GM21381 (cell line): ENCODE results near the gene APOC1.
A peak's percentile ranks its signal among the peaks of the same experiment; 100 is the strongest.
"Not testable (repeated sequence)": the region's sequence is repeated elsewhere in the genome, so short reads cannot be mapped to it uniquely, and the experiment has no call there.

Source experiments
- ATAC-seq: cut with Tn5 transposase; IDR thresholded peaks from one replicate; pipeline ENCODE4 v1.9.1; 2021; ENCODE audit warnings: mild to moderate bottlenecking, moderate library complexity; ENCODE audit not compliant: unreplicated experiment

APOC1 gene

GRCh38 chr19:44914433-44915206 is at the start of gene APOC1:
TSS of gene APOC1 (plus strand) at chr19:44914608. CDS start at chr19:44914892, 284 bp downstream.
- ATAC-seq: peak; percentile 83

GRCh38 chr19:44865196-44865767 is 49.1 kb upstream of the APOC1 start:
- ATAC-seq: no peak

GRCh38 chr19:44866664-44867063 is 47.7 kb upstream of the APOC1 start:
- no peak for ATAC-seq

- ATAC-seq: no peak
These were observed 46.8 kb upstream of the APOC1 start for GRCh38 chr19:44867578-44867977.

GRCh38 chr19:44869733-44870470 is 44.5 kb upstream of the APOC1 start:
- no peak for ATAC-seq

- ATAC-seq: no peak
These were observed 42.6 kb upstream of the APOC1 start for GRCh38 chr19:44871809-44872208.

- ATAC-seq: no peak
These were observed 41.7 kb upstream of the APOC1 start for GRCh38 chr19:44872661-44873060.

GRCh38 chr19:44874317-44874716 is 40.1 kb upstream of the APOC1 start:
- ATAC-seq: no peak

- ATAC-seq: no peak
These were observed 38.5 kb upstream of the APOC1 start for GRCh38 chr19:44875666-44876451.

- ATAC-seq: no peak
These were observed 37.4 kb upstream of the APOC1 start for GRCh38 chr19:44876930-44877535.

- no peak for ATAC-seq
These were observed 36.1 kb upstream of the APOC1 start for GRCh38 chr19:44878120-44878865.

- ATAC-seq: no peak
These were observed 34.9 kb upstream of the APOC1 start for GRCh38 chr19:44879309-44880065.

GRCh38 chr19:44882063-44882462 is 32.3 kb upstream of the APOC1 start:
- no peak for ATAC-seq

GRCh38 chr19:44882619-44883397 is 31.6 kb upstream of the APOC1 start:
- ATAC-seq: not testable (repeated sequence)

GRCh38 chr19:44883922-44884321 is 30.5 kb upstream of the APOC1 start:
- no peak for ATAC-seq

GRCh38 chr19:44884566-44884965 is 29.8 kb upstream of the APOC1 start:
- no peak for ATAC-seq

GRCh38 chr19:44886141-44886540 is 28.3 kb upstream of the APOC1 start:
- ATAC-seq: no peak

GRCh38 chr19:44887648-44888047 is 26.8 kb upstream of the APOC1 start:
- ATAC-seq: no peak
